Right atrium auricular region (tissue), 2 donors: ENCODE data around the gene IQCC. TPM values are rescaled to one million over a fixed set of nuclear protein-coding genes. Genes with fewer than 3 reads are reported as not detected.
A peak's percentile ranks its signal among the peaks of the same experiment; 100 is the strongest.

Experiments used
- DNase-seq: peaks from one replicate; pipeline ENCODE4 v3.0.0-alpha.2; 2019; ENCODE audit warnings: low spot score
- H3K27ac ChIP-seq, 2 donors: fragments of 200-600 bp; sonication (generic); 1 replicate in 1 of 2; 2 replicates in 1 of 2; pipeline ENCODE4 v1.5.1; 2016 to 2019
- H3K27me3 ChIP-seq, 2 donors: fragments of 200-600 bp; sonication (generic); one replicate each; pipeline versions ENCODE4 v1.5.1 to v1.6.0; 2017 to 2019
- H3K36me3 ChIP-seq: fragments of 200-600 bp; sonication (generic); one replicate; pipeline ENCODE4 v1.5.1; 2016
- H3K4me1 ChIP-seq, 2 donors: fragments of 200-600 bp; sonication (generic); one replicate each; pipeline versions ENCODE4 v1.5.1 to v1.6.0; 2017 to 2019
- H3K4me3 ChIP-seq, 2 donors: fragments of 200-600 bp; sonication (generic); 1 replicate in 1 of 2; 2 replicates in 1 of 2; pipeline ENCODE4 v1.5.1; 2017 to 2019; ENCODE audit warnings: mild to moderate bottlenecking in 1 of 2, moderate library complexity in 1 of 2
- H3K9me3 ChIP-seq, 2 donors: fragments of 200-600 bp; sonication (generic); one replicate each; pipeline ENCODE4 v1.5.1; 2019
- total RNA-seq, 2 donors: library from RNA; depleted of rRNA; stranded (reverse); fragments of >200 nt; gene quantifications; one replicate each; pipeline ENCODE4 v1.1.0, GENCODE V29; 2016
- TF ChIP-seq, protein P1 (sequence below), 2 donors: fragments of 200-600 bp; sonication (generic); IDR thresholded peaks; one replicate each; pipeline ENCODE4 v1.5.1; 2019; ENCODE audit warnings: antibody characterized with exemption in 2 of 2

IQCC gene
- total RNA-seq, 2 donors from 2014 or later = 0.48 to 1.3 TPM

DNA sequence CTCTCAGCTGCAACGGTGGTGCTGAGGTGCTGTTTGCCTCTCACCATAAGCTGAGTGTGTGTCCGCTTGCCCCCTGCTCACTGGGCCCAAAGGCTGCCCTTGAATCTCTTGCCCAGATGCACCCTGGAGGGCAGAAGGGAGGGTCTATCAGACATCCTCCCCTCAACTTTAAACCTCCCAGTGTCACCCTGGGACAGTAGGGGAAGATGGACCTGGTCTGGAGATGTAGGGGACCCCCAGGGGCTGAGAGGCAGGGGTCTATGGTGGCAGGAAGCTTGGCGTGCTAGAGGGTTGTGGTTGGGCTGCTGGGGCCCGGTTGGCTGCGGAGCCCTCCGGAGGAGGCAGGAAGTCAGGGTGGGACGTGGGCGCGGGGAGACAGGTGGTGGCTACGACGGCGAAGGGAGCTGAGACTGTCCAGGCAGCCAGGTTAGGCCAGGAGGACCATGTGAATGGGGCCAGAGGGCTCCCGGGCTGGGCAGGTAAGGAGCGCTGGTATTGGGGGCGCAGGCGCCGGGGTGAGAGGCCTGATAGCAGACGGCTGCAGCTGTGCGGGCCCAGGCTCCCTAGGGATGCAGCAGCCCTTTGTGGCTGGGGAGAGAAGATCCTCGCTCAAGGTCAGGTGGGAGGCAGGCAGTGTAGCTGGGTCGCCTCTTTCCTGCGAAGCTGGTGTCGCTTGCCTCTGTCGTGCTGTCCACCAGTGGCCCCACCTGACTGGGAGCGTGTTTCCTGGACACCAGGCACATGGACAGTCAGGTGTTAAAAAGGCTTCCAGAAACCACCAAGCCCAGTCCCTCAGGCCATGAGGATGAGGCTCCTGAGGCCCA, 45.6 kb downstream of the IQCC start, which contains the start of gene LCK:
LCK (plus strand) TSS at position 373 of the 824 bp plus-strand sequence. CDS start 23,065 bp downstream, outside the sequence.
- TF ChIP-seq, protein P1, sequence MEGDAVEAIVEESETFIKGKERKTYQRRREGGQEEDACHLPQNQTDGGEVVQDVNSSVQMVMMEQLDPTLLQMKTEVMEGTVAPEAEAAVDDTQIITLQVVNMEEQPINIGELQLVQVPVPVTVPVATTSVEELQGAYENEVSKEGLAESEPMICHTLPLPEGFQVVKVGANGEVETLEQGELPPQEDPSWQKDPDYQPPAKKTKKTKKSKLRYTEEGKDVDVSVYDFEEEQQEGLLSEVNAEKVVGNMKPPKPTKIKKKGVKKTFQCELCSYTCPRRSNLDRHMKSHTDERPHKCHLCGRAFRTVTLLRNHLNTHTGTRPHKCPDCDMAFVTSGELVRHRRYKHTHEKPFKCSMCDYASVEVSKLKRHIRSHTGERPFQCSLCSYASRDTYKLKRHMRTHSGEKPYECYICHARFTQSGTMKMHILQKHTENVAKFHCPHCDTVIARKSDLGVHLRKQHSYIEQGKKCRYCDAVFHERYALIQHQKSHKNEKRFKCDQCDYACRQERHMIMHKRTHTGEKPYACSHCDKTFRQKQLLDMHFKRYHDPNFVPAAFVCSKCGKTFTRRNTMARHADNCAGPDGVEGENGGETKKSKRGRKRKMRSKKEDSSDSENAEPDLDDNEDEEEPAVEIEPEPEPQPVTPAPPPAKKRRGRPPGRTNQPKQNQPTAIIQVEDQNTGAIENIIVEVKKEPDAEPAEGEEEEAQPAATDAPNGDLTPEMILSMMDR (IDR thresholded peaks at IDR 0.05) = no peak
- DNase-seq = no peak
- Histone ChIP-seq H3K27ac (peak within 1 kb of the TSS; percentile 59 to 66), H3K36me3 (no peaks in the 10 kb centered on the region), H3K4me3 (no peak within 1 kb of the TSS), H3K4me1 (peaks cover 0 to 54% of the 10 kb centered on the region in 2 donors), H3K9me3 (no peaks in the 10 kb centered on the region), H3K27me3 (no peaks in the 10 kb centered on the region)

DNA sequence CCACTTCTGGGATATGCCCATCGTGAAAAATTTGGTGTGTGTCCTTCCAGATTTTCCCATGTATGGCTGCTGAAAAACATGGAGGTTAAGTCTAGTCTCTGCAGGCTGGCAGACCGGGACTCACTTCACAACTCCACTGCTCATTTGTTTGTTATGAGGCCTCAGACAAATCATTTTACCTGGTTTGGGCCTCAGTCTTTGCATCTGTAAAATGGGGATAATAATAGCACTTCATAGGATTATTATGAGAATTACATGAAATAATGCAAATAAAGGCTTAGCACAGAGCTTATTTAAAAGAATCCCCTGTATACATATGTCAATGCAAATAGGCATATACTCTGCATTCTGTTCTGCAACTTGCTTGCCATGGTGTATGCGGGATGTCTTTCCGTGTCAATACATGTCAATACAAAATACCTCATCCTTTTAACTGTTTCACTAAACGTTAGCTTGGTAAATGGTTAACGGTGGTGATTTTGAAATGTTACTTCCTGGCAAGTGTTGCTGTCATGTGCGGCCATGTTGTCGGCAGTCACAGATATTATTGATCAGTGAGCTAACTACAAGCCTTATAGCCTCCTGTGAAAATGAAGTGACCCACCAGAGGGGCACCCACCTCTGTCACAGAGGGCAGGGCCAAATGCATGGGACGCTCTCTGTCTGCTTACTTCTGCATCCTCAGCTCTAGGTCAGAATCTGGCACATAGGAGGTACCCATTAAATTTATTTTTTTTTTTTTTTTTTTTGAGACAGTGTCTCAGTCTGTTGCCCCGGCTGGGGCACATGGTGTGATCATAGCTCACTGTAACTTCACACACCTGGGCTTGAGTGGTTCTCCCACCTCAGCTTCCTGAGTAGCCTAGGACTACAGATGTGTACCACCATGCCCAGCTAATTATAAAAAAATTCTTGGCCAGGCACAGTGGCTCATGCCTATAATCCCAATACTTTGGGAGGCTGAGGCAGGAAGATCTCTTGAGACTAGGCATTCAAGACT, 49.9 kb downstream of the IQCC start:
- no peak for DNase-seq
- Histone ChIP-seq H3K27me3 (no peaks in the 10 kb centered on the region), H3K9me3 (no peaks in the 10 kb centered on the region), H3K4me1 (peaks cover 0 to 17% of the 10 kb centered on the region in 2 donors), H3K4me3 (no peak overlapping the region), H3K36me3 (no peaks in the 10 kb centered on the region), H3K27ac (no peak overlapping the region)
- TF ChIP-seq, protein P1 (IDR thresholded peaks at IDR 0.05) = no peak

DNA sequence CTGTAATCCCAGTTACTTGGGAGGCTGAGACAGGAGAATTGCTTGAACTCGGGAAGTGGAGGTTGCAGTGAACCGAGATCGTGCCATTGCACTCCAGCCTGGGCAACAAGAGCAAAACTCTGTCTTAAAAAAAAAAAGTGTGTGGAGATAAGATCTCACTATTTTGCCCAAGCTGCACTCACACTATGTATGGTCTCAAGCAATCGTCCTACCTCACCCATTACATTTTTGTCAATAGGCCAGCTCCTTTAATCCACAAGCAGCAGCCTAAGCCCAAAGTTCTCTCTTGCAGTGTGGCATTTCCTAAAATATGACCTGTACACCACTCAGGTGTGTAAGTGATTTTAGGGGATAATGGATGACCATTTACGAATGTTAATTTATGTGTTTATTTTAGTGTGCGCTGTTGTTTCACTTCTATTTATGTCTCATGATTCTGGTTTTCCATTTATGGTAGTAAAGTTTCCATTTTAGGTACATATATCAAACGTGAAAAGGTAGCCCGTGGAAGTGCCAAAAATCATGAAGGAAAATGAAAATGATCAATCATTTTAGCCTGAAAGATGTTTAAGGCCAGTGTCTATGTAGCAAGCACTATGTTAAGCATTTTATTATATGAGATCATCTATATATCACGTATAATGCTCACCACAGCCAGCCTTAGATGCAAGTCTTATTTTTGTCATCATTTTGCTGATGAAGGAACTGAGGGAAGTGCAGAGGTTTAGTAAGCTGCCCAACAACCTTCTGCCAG, 51.2 kb downstream of the IQCC start:
- Histone ChIP-seq H3K27me3 (no peaks in the 10 kb centered on the region), H3K4me1 (peaks cover 0 to 5% of the 10 kb centered on the region in 2 donors), H3K27ac (no peak overlapping the region), H3K36me3 (no peaks in the 10 kb centered on the region), H3K9me3 (no peaks in the 10 kb centered on the region), H3K4me3 (no peak overlapping the region)
- TF ChIP-seq, protein P1 (IDR thresholded peaks at IDR 0.05) = no peak
- DNase-seq = no peak

DNA sequence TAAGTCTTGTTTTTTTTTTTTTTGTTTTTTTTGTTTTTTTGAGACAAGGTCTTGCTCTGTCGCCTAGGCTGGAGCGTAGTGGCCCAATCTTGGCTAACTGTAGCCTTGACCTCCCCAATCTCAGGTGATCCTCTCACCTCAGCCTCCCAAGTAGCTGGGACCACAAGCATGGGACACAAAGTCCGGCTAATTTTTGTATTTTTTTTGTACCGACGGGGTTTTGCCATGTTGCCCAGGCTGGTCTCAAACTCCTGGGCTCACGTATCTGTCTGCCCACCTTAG, 51.7 kb downstream of the IQCC start:
- TF ChIP-seq, protein P1 (IDR thresholded peaks at IDR 0.05) = no peak
- Histone ChIP-seq H3K9me3 (no peaks in the 10 kb centered on the region), H3K4me3 (no peak overlapping the region), H3K4me1 (peaks cover 0 to 3% of the 10 kb centered on the region in 2 donors), H3K27ac (no peak overlapping the region), H3K36me3 (no peaks in the 10 kb centered on the region), H3K27me3 (no peaks in the 10 kb centered on the region)
- DNase-seq = no peak

Other genes with a start within 250 kb of the IQCC start
- gene KHDRBS1, start 191.8 kb upstream of the IQCC start, total RNA-seq = 10 to 100 TPM; 44.5 to 47.2 TPM
- 1 to 10 TPM; 3.2 to 5.0 TPM for gene TMEM39B, start 132.7 kb upstream of the IQCC start, total RNA-seq
- 10 to 100 TPM; 47.3 to 54.6 TPM for gene KPNA6, start 97.6 kb upstream of the IQCC start, total RNA-seq
- gene TXLNA, start 26.0 kb upstream of the IQCC start, total RNA-seq = 10 to 100 TPM; 16.1 to 29.4 TPM
- 10 to 100 TPM in 1 of 2 donors, 1 to 10 TPM in 1; 9.5 to 11.2 TPM for gene CCDC28B, start 5.1 kb upstream of the IQCC start, total RNA-seq
- gene DCDC2B, start 3.4 kb downstream of the IQCC start, total RNA-seq = not detected
- 1 to 10 TPM; 8.1 to 8.9 TPM for gene TMEM234, start 16.7 kb downstream of the IQCC start, total RNA-seq
- gene EIF3I, start 16.7 kb downstream of the IQCC start, total RNA-seq = 100 to 1,000 TPM; 123 to 131 TPM
- gene FAM167B, start 41.6 kb downstream of the IQCC start, total RNA-seq = 1 to 10 TPM; 2.1 to 6.4 TPM
- gene LCK, start 45.6 kb downstream of the IQCC start, total RNA-seq = under 1 TPM; 0.74 to 0.98 TPM
- gene HDAC1, start 86.4 kb downstream of the IQCC start, total RNA-seq = 10 to 100 TPM; 21.8 to 28.0 TPM
- 10 to 100 TPM in 1 of 2 donors, 1 to 10 TPM in 1; 9.5 to 34.5 TPM for gene MARCKSL1, start 130.6 kb downstream of the IQCC start, total RNA-seq
- gene FAM229A, start 156.8 kb downstream of the IQCC start, total RNA-seq = 1 to 10 TPM in 1 of 2 donors, under 1 TPM in 1; 0.89 to 7.5 TPM
- gene TSSK3, start 156.9 kb downstream of the IQCC start, total RNA-seq = under 1 TPM; 0.63 to 0.70 TPM
- 10 to 100 TPM; 47.1 to 49.7 TPM for gene BSDC1, start 188.8 kb downstream of the IQCC start, total RNA-seq